HCT116 (cell line): ENCODE data around the gene CD99L2. TPM values are rescaled to one million over a fixed set of nuclear protein-coding genes. Genes with fewer than 3 reads are reported as not detected.
A peak's percentile ranks its signal among the peaks of the same experiment; 100 is the strongest.

Experiments used
- ATAC-seq: fragments of 200-7000 bp; cut with Tn5 transposase; 2 replicates; pipeline ENCODE4 v1.9.1; 2020; ENCODE audit warnings: mild to moderate bottlenecking, moderate library complexity
- BruUV-seq: library from RNA; stranded (reverse); fragments of 400-500 nt; replicated peaks from 2 replicates; lab custom pipeline; 2021; lab: Mats Ljungman, UMichigan
- CTCF ChIA-PET: fragments of 300-600 bp; sonication (Branson Sonifier 250); formaldehyde crosslinking; loops from one replicate; lab custom pipeline; 2021; ENCODE audit warnings: antibody characterized with exemption; lab: Charles Lee
- POLR2A ChIA-PET: fragments of 300-600, 350-600 bp; sonication (Branson Sonifier 250); formaldehyde crosslinking; loops from one replicate; lab custom pipeline; 2021; ENCODE audit warnings: antibody characterized with exemption; lab: Charles Lee
- RAD21 ChIA-PET, 2 experiments: fragments of 300-600 bp; sonication (Branson Sonifier 250); formaldehyde crosslinking; loops; one replicate each; lab custom pipeline; 2023; ENCODE audit warnings: low total read pairs in 2 of 2; ENCODE audit not compliant: uncharacterized antibody in 2 of 2, unreplicated experiment in 2 of 2, low non-redundant PET in 1 of 2; lab: Charles Lee
- DNase-seq: peaks from one replicate; pipeline ENCODE4 v3.0.0-alpha.2; 2010; ENCODE audit warnings: low read depth, low spot score
- H2AFZ ChIP-seq: fragments of 200-600 bp; shearing (Covaris generic), sonication (generic); 2 replicates; pipeline ENCODE4 v1.6.1; 2017; ENCODE audit warnings: low read depth, mixed run types, mixed read lengths, antibody characterized with exemption, low read length; ENCODE audit not compliant: poor library complexity, severe bottlenecking
- H3K27ac ChIP-seq: 2 replicates; pipeline ENCODE4 v1.5.1; 2012; ENCODE audit warnings: low read depth, low read length
- H3K27me3 ChIP-seq: fragments of 200-600 bp; sonication (generic); 2 replicates; pipeline ENCODE4 v1.6.1; 2016; ENCODE audit warnings: mixed run types, low read length, mixed read lengths; ENCODE audit not compliant: insufficient read depth
- H3K36me3 ChIP-seq, 2 experiments: fragments of 200-500 bp in 1 of 2; fragments of 200-600 bp in 1 of 2; sonication (Bioruptor generic) in 1 of 2; sonication (generic) in 1 of 2; 2 replicates each; pipeline versions ENCODE4 v1.5.1 to v1.6.1; 2014 to 2016; ENCODE audit warnings: low read length in 2 of 2, inconsistent platforms in 1 of 2, mixed read lengths in 1 of 2, mixed run types in 1 of 2; ENCODE audit not compliant: insufficient read depth in 2 of 2, control insufficient read depth in 1 of 2
- H3K4me1 ChIP-seq, 2 experiments: fragments of 200-600 bp in 1 of 2; sonication (generic) in 1 of 2; 2 replicates each; pipeline versions ENCODE4 v1.5.1 to v1.6.1; 2012 to 2017; ENCODE audit warnings: low read length in 2 of 2, inconsistent platforms in 1 of 2, mild to moderate bottlenecking in 1 of 2, mixed read lengths in 1 of 2, mixed run types in 1 of 2, moderate library complexity in 1 of 2; ENCODE audit not compliant: insufficient read depth in 2 of 2, control insufficient read depth in 1 of 2
- H3K4me2 ChIP-seq: fragments of 200-600 bp; sonication (generic); 2 replicates; pipeline ENCODE4 v1.6.1; 2017; ENCODE audit warnings: mixed run types, low read length, mixed read lengths
- H3K4me3 ChIP-seq, 2 experiments: fragments of 200-600 bp in 1 of 2; sonication (generic) in 1 of 2; replicated peaks in 1 of 2; 2 replicates each; pipeline ENCODE4 v1.5.1; 2011 to 2016; ENCODE audit warnings: low read length in 2 of 2, control low read depth in 1 of 2, low read depth in 1 of 2, mild to moderate bottlenecking in 1 of 2, mixed read lengths in 1 of 2, mixed run types in 1 of 2
- H3K79me2 ChIP-seq: fragments of 200-600 bp; sonication (generic); 2 replicates; pipeline ENCODE4 v1.6.1; 2017; ENCODE audit warnings: mild to moderate bottlenecking, mixed run types, low read length, moderate library complexity, mixed read lengths; ENCODE audit not compliant: insufficient read depth
- H3K9ac ChIP-seq: fragments of 200-600 bp; sonication (generic); 2 replicates; pipeline ENCODE4 v1.6.1; 2016; ENCODE audit warnings: low read length, mixed read lengths
- H3K9me2 ChIP-seq: fragments of 200-600 bp; sonication (generic), shearing (Covaris generic); 2 replicates; pipeline ENCODE4 v1.6.1; 2017; ENCODE audit warnings: mixed run types, mild to moderate bottlenecking, moderate library complexity; ENCODE audit not compliant: insufficient read depth
- H3K9me3 ChIP-seq, 2 experiments: fragments of 200-500 bp in 1 of 2; fragments of 200-600 bp in 1 of 2; sonication (Bioruptor generic) in 1 of 2; sonication (generic) in 1 of 2; 2 replicates each; pipeline ENCODE4 v1.6.1; 2014 to 2017; ENCODE audit warnings: low read length in 2 of 2, mixed read lengths in 2 of 2, inconsistent platforms in 1 of 2, low read depth in 1 of 2, mild to moderate bottlenecking in 1 of 2, mixed run types in 1 of 2, moderate library complexity in 1 of 2; ENCODE audit not compliant: control insufficient read depth in 1 of 2, insufficient read depth in 1 of 2
- H4K20me1 ChIP-seq: fragments of 200-600 bp; sonication (generic), shearing (Covaris generic); 2 replicates; pipeline ENCODE4 v1.6.1; 2017; ENCODE audit warnings: mixed run types, mild to moderate bottlenecking, moderate library complexity; ENCODE audit not compliant: insufficient read depth
- ATF3 ChIP-seq: IDR thresholded peaks from 2 replicates; pipeline ENCODE4 v1.6.1; 2012
- EZH2phosphoT487 ChIP-seq: fragments of 200-600 bp; IDR thresholded peaks from 2 replicates; pipeline ENCODE4 v1.6.1; 2018; ENCODE audit warnings: antibody characterized with exemption, borderline replicate concordance
- POLR2AphosphoS5 ChIP-seq: IDR thresholded peaks from 2 replicates; pipeline ENCODE4 v1.6.1; 2011; ENCODE audit warnings: mild to moderate bottlenecking, low read depth, low read length, moderate library complexity
- SP1 ChIP-seq: IDR thresholded peaks from 2 replicates; pipeline ENCODE4 v1.6.1; 2012; ENCODE audit warnings: low read depth
- YY1 ChIP-seq: IDR thresholded peaks from 2 replicates; pipeline ENCODE4 v1.6.1; 2011; ENCODE audit warnings: low read length, low read depth, moderate library complexity, mild to moderate bottlenecking; ENCODE audit not compliant: insufficient replicate concordance; ENCODE audit errors: extremely low read depth
- ZFX ChIP-seq: fragments of 450-650 bp; IDR thresholded peaks from 2 replicates; pipeline ENCODE4 v1.6.1; 2017
- intact Hi-C: fragments of 100-400 bp; cut with micrococcal nuclease; formaldehyde crosslinking; loops from 2 replicates; pipeline ENCODE4 v1.10.0; 2022
- total RNA-seq: library from RNA; stranded (reverse); gene quantifications from one replicate; pipeline ENCODE4 v1.2.1, GENCODE V29; 2021; ENCODE audit not compliant: unreplicated experiment

The CD99L2 gene
- total RNA-seq, 1 experiment from 2014 or later = 6.2 TPM

- Histone ChIP-seq H2AFZ (no peak overlapping the region), H3K4me3 (peak overlapping the region; percentile 53 to 63), H3K36me3 (no peaks in the 10 kb centered on the region), H3K9me2 (no peaks in the 10 kb centered on the region), H3K4me2 (peak overlapping the region; percentile 80), H3K27ac (peak overlapping the region; percentile 22; the same call in 1 of the 2 replicates), H3K27me3 (no peaks in the 10 kb centered on the region), H3K9ac (peak overlapping the region; percentile 74), H3K4me1 (peaks cover 0 to 13% of the 10 kb centered on the region in 2 experiments; a peak in 2 of 4 replicates), H3K79me2 (0 out of 2 replicates have a peak, but pooled peaks cover 6% of the 10 kb centered on the region), H3K9me3 (no peaks in the 10 kb centered on the region), H4K20me1 (no peaks in the 10 kb centered on the region)
- ChIA-PET CTCF (no interaction called here), RAD21 (no interaction called here), POLR2A (no interaction called here)
- no peak for ATAC-seq
- no peak for DNase-seq
- TF ChIP-seq EZH2phosphoT487 = no peak
- TF ChIP-seq ATF3 = no peak
- no peak for TF ChIP-seq SP1
- BruUV-seq = TSS peak; percentile 54
- intact Hi-C loops = loop anchor here (5.0 to 10.0 kb wide), 2 partner anchors 86 to 962 kb away; partner anchors contain the start of genes EOLA2 and HMGB3
These were observed 806 bp upstream of the CD99L2 start for GRCh38 chrX:150899191-150899757.

- H3K27ac ChIP-seq = peak overlapping the region; percentile 65; the same call in 1 of the 2 replicates
- peak; percentile 3; the same call in 1 of the 2 replicates for ATAC-seq
- intact Hi-C loops = loop anchor here (5.0 to 10.0 kb wide), 2 partner anchors 87 to 960 kb away; partner anchors contain the start of genes EOLA2 and HMGB3
These were observed 797 bp downstream of the CD99L2 start for GRCh38 chrX:150897421-150898320.

More at GRCh38 chrX:150897421-150898320, 797 bp downstream of the CD99L2 start:
- H3K4me1 ChIP-seq = peaks cover 0 to 13% of the 10 kb centered on the region in 2 experiments; a peak in 2 of 4 replicates
- no peak for TF ChIP-seq ZFX
- no peak for TF ChIP-seq YY1
- TF ChIP-seq POLR2AphosphoS5 = no peak
- ChIA-PET RAD21 (interaction anchor here (0.7 kb wide), 2 partner anchors 69 to 383 kb away, joined by 6 to 7 read pairs; no protein-coding TSS in a partner anchor), CTCF (no interaction called here), POLR2A (no interaction called here)
- H2AFZ ChIP-seq = no peak overlapping the region
- H3K4me3 ChIP-seq = peak overlapping the region; percentile 55 to 63
- peak overlapping the region; percentile 71 for H3K9ac ChIP-seq
- no peak for DNase-seq
- no peaks in the 10 kb centered on the region for H3K9me3 ChIP-seq
- no peaks in the 10 kb centered on the region for H4K20me1 ChIP-seq
- TSS peak; percentile 75 for BruUV-seq
- H3K27me3 ChIP-seq = no peaks in the 10 kb centered on the region
- no peaks in the 10 kb centered on the region for H3K9me2 ChIP-seq
- H3K4me2 ChIP-seq = peak overlapping the region; percentile 80
- H3K36me3 ChIP-seq = no peaks in the 10 kb centered on the region
- 0 out of 2 replicates have a peak, but pooled peaks cover 6% of the 10 kb centered on the region for H3K79me2 ChIP-seq
